Measurements from ENCODE around the gene GABRA5.

DNA sequence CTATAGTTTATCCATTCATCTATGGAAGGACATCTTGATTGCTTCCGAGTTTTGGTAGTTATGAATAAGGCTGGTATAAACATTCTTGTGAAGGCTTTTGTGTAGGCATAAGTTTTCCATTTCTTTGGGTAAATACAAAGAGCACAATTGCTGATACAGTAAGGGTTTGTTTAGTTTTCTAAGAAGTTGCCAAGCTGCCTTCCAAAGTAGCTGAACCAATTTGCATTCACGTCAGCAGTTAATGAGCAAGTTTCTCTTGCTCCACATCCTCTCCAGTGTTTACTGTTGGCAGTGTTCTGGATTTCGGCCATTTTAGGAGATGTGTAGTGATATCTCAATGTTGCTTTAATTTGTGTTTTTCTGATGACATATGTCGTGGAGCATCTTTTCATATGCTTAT is 34.2 kb downstream of the GABRA5 start:
- TF ChIP-seq, protein P1, sequence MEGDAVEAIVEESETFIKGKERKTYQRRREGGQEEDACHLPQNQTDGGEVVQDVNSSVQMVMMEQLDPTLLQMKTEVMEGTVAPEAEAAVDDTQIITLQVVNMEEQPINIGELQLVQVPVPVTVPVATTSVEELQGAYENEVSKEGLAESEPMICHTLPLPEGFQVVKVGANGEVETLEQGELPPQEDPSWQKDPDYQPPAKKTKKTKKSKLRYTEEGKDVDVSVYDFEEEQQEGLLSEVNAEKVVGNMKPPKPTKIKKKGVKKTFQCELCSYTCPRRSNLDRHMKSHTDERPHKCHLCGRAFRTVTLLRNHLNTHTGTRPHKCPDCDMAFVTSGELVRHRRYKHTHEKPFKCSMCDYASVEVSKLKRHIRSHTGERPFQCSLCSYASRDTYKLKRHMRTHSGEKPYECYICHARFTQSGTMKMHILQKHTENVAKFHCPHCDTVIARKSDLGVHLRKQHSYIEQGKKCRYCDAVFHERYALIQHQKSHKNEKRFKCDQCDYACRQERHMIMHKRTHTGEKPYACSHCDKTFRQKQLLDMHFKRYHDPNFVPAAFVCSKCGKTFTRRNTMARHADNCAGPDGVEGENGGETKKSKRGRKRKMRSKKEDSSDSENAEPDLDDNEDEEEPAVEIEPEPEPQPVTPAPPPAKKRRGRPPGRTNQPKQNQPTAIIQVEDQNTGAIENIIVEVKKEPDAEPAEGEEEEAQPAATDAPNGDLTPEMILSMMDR (IDR thresholded peaks at IDR 0.05; ENCODE audit: insufficient read depth, low read length) = no peak
- TF ChIP-seq GABPA (IDR thresholded peaks at IDR 0.05; ENCODE audit: low read depth) = no peak

All from HL-60 (cell line).